K562 (cell line): ENCODE results near the gene PTP4A2. TPM values are rescaled to one million over a fixed set of nuclear protein-coding genes. Genes with fewer than 3 reads are reported as not detected.

ENCODE experiments used
- ATF3 ChIP-seq, 2 experiments: fragments of 450-650 bp in 1 of 2; sonication (generic) in 1 of 2; formaldehyde crosslinking in 1 of 2; IDR thresholded peaks in 1 of 2; conservative IDR thresholded peaks in 1 of 2; 2 replicates each; pipeline versions ENCODE4 v1.6.1 to v1.8.1; 2016 to 2023; ENCODE audit warnings: mild to moderate bottlenecking in 2 of 2, moderate library complexity in 2 of 2, inconsistent platforms in 1 of 2, missing genetic modification reagents in 1 of 2
- CAMTA2 ChIP-seq: fragments of 250-450 bp; sonication (Bioruptor Pico); conservative IDR thresholded peaks from 2 replicates; pipeline ENCODE4 v1.5.1; 2022
- CBFA2T2 ChIP-seq: fragments of 450-650 bp; conservative IDR thresholded peaks from 2 replicates; pipeline ENCODE4 v1.6.1; 2017; ENCODE audit warnings: mild to moderate bottlenecking
- DNMT1 ChIP-seq: fragments of 450-650 bp; IDR thresholded peaks from 2 replicates; pipeline ENCODE4 v1.6.1; 2016; ENCODE audit warnings: antibody characterized with exemption, mild to moderate bottlenecking
- EGR1 ChIP-seq: fragments of 450-650 bp; conservative IDR thresholded peaks from 2 replicates; pipeline ENCODE4 v1.6.1; 2017; ENCODE audit warnings: mild to moderate bottlenecking
- FOSL1 ChIP-seq: fragments of 200-800 bp; sonication (Bioruptor generic); conservative IDR thresholded peaks from 2 replicates; pipeline ENCODE4 v1.6.1; 2016; ENCODE audit warnings: missing genetic modification characterization, missing compliant biosample characterization
- FOXO4 ChIP-seq: fragments of 450-650 bp; formaldehyde crosslinking; IDR thresholded peaks from 2 replicates; pipeline ENCODE4 v1.4.0; 2020; ENCODE audit warnings: mild to moderate bottlenecking, moderate library complexity
- GATAD2A ChIP-seq: fragments of 450-650 bp; IDR thresholded peaks from 2 replicates; pipeline ENCODE4 v1.6.1; 2017
- HSF4 ChIP-seq: fragments of 250-450 bp; sonication (Bioruptor Pico); IDR thresholded peaks from 2 replicates; pipeline ENCODE4 v2.1.2; 2022; ENCODE audit warnings: mild to moderate bottlenecking, moderate library complexity, borderline replicate concordance
- KAT7 ChIP-seq: sonication (generic); formaldehyde crosslinking; IDR thresholded peaks from 2 replicates; pipeline ENCODE4 v1.8.0; 2022; ENCODE audit warnings: missing genetic modification reagents, mild to moderate bottlenecking, borderline replicate concordance
- PURB ChIP-seq: sonication (generic); formaldehyde crosslinking; IDR thresholded peaks from 2 replicates; pipeline ENCODE4 v1.9.0; 2021; ENCODE audit warnings: low read depth, mild to moderate bottlenecking, missing genetic modification reagents
- RBM34 ChIP-seq: fragments of 200-400 bp; formaldehyde crosslinking; IDR thresholded peaks from 2 replicates; pipeline ENCODE4 v1.6.1; 2018; ENCODE audit warnings: low read length, borderline replicate concordance; ENCODE audit not compliant: insufficient read depth
- SIRT6 ChIP-seq: IDR thresholded peaks from one replicate; pipeline ENCODE4 v1.6.1; 2012; ENCODE audit warnings: low read depth, mild to moderate bottlenecking, control low read depth, inconsistent platforms, low read length, moderate library complexity
- TRIM24 ChIP-seq, 2 experiments: fragments of 450-650 bp; IDR thresholded peaks; 2 replicates each; pipeline ENCODE4 v1.6.1; 2016
- TSC22D4 ChIP-seq: fragments of 450-650 bp; IDR thresholded peaks from 2 replicates; pipeline ENCODE4 v1.6.1; 2016; ENCODE audit warnings: missing genetic modification characterization, missing biosample characterization, control low read depth
- U2AF1 ChIP-seq: fragments of 200-400 bp; formaldehyde crosslinking; optimal IDR thresholded peaks from 2 replicates; pipeline ENCODE3; 2017; ENCODE audit warnings: mild to moderate bottlenecking, low read depth, low read length, moderate library complexity
- ZBTB17 ChIP-seq: fragments of 450-650 bp; formaldehyde crosslinking; IDR thresholded peaks from 2 replicates; pipeline ENCODE4 v1.4.0; 2020; ENCODE audit warnings: mild to moderate bottlenecking
- ZC3H11A ChIP-seq: IDR thresholded peaks from 2 replicates; pipeline ENCODE4 v1.6.1; 2012; ENCODE audit warnings: low read depth, low read length, improper control_type of control experiment
- ZFP36 ChIP-seq: fragments of 150-350 bp; IDR thresholded peaks from 2 replicates; pipeline ENCODE4 v1.6.1; 2018; ENCODE audit warnings: low read length, low read depth; ENCODE audit not compliant: partially characterized antibody
- ZFX ChIP-seq: sonication (generic); formaldehyde crosslinking; IDR thresholded peaks from 2 replicates; pipeline ENCODE4 v1.8.0; 2022; ENCODE audit warnings: mild to moderate bottlenecking, missing genetic modification reagents, moderate library complexity
- ZNF23 ChIP-seq: fragments of 250-450 bp; sonication (Bioruptor Pico); IDR thresholded peaks from 2 replicates; pipeline ENCODE4 v1.4.0; 2020; ENCODE audit warnings: mild to moderate bottlenecking
- ZNF644 ChIP-seq: fragments of 200-800 bp; sonication (Bioruptor generic); IDR thresholded peaks from 2 replicates; pipeline ENCODE4 v1.6.1; 2016; ENCODE audit warnings: low read depth, missing genetic modification characterization, missing compliant biosample characterization
- polyA plus RNA-seq, 8 experiments: library from polyadenylated mRNA; depleted of rRNA in 4 of 8; stranded (reverse) in 5 of 8; unstranded in 3 of 8; fragments of >200 nt; fragmentation: Nextera tagmentation in 2 of 8; fragmentation: Illumina TruSeq in 1 of 8; extraction: Ambion mirVana in 2 of 8; extraction: Trizol in 1 of 8; gene quantifications; 2 replicates each; pipeline versions ENCODE4 v1.2.1 to v1.2.3, GENCODE V29; 2011 to 2014; ENCODE audit warnings: inconsistent platforms in 1 of 8, missing spikeins in 1 of 8
- total RNA-seq, 7 experiments: library from RNA; depleted of rRNA in 6 of 7; stranded (reverse); fragments of >200 nt in 6 of 7; fragmentation: Illumina TruSeq in 2 of 7; extraction: Trizol in 2 of 7; gene quantifications; 2 replicates each; pipeline versions ENCODE4 v1.2.1 to v1.2.3, GENCODE V29; 2011 to 2021; ENCODE audit warnings: low replicate concordance in 1 of 7
- TF ChIP-seq, protein P1 (sequence below): sonication (generic); formaldehyde crosslinking; IDR thresholded peaks from 2 replicates; pipeline ENCODE4 v1.8.1; 2023; ENCODE audit warnings: mild to moderate bottlenecking, missing genetic modification reagents

The PTP4A2 gene
- total and polyA plus RNA-seq, 9 of the 15 experiments (the other 6 are each of a cell fraction or from before 2014, with no cell fraction given), result 197 to 870 (median 480) TPM

- TF ChIP-seq FOXO4 (CRISPR knock-in tag) (peak; percentile 82; the same call in 1 of the 2 replicates), FOSL1 (tag) (peak; percentile 89), CAMTA2 (CRISPR knock-in tag) (peak; percentile 89; the same call in 1 of the 2 replicates), ZNF23 (CRISPR knock-in tag) (peak; percentile 64; the same call in 1 of the 2 replicates), U2AF1 (no peak), SIRT6 (no peak), ATF3 (IDR thresholded peaks at IDR 0.05) (no peak), ATF3 (CRISPR knock-in tag; conservative IDR thresholded peaks at IDR 0.05) (no peak; the same call in 1 of the 2 replicates), TRIM24 (IDR thresholded peaks at IDR 0.05) (peak; percentile 49 to 82; a peak in 3 of 4 replicates), KAT7 (no peak; the same call in 1 of the 2 replicates), ZFP36 (peak; percentile 28), GATAD2A (peak; percentile 86), PURB (CRISPR knock-in tag) (no peak), HSF4 (CRISPR knock-in tag) (no peak), DNMT1 (no peak), CBFA2T2 (peak; percentile 66), TSC22D4 (tag) (no peak), ZBTB17 (CRISPR knock-in tag) (peak; percentile 89), ZFX (peak; percentile 99), EGR1 (peak; percentile 90), RBM34 (no peak), ZNF644 (tag) (peak; percentile 86), ZC3H11A (no peak)
- TF ChIP-seq, protein P1, sequence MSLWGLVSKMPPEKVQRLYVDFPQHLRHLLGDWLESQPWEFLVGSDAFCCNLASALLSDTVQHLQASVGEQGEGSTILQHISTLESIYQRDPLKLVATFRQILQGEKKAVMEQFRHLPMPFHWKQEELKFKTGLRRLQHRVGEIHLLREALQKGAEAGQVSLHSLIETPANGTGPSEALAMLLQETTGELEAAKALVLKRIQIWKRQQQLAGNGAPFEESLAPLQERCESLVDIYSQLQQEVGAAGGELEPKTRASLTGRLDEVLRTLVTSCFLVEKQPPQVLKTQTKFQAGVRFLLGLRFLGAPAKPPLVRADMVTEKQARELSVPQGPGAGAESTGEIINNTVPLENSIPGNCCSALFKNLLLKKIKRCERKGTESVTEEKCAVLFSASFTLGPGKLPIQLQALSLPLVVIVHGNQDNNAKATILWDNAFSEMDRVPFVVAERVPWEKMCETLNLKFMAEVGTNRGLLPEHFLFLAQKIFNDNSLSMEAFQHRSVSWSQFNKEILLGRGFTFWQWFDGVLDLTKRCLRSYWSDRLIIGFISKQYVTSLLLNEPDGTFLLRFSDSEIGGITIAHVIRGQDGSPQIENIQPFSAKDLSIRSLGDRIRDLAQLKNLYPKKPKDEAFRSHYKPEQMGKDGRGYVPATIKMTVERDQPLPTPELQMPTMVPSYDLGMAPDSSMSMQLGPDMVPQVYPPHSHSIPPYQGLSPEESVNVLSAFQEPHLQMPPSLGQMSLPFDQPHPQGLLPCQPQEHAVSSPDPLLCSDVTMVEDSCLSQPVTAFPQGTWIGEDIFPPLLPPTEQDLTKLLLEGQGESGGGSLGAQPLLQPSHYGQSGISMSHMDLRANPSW (CRISPR knock-in tag), result no peak
These were observed 6.3 kb upstream of the PTP4A2 start (continued) for GRCh38 chr1:31944205-31945089.
